ENCODE measurements around the gene STXBP3.

Gene STXBP3

DNA sequence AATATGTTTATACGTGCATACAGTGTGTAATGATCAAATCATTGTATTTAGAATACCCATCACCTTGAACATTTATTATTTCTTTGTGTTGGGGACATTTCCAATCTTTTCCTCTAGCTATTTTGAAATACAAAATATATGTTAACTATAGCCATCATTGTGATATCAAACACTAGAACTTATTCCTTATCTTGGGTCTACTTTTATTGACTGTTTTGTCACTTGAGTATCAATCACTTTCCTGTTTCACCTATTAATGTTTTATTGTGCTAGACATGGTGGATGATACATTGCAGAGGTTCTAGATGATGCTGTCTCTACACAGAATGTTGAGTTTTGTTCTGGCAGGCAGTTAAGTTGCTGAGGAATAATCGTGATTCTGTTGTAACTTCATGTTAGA is 45.9 kb downstream of the STXBP3 start:
- Mint-ChIP-seq H3K27ac (no peak overlapping the region), H3K4me3 (no peak overlapping the region), H3K36me3 (ENCODE audit: insufficient read depth) (peaks cover 70% of the 10 kb centered on the region), H3K4me1 (ENCODE audit: low read depth in 2 of 2) (peaks cover 1 to 3% of the 10 kb centered on the region in 2 donors), H3K27me3 (no peaks in the 10 kb centered on the region), H3K9me3 (peaks cover 0 to 1% of the 10 kb centered on the region in 2 donors)
- DNase-seq (no peak), ATAC-seq (replicated peaks) (no peak)

DNA sequence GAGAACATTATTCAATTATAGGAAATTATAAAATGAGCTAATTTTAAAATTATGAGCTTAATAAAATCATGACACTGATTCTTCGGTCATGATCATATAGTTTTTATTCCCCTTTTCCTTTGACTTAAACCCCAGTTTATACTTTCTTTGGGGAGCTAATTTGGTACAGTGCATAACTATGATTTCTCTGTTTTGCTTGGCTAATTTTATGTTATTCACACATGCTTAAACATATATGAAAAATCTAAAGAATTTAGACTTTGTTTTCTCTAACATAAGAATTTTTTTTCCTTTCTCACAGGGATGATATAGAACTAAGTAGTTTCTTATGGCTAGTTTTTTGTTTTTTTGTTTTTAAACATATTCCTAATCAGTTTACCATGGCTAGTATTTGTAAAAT is 52.5 kb downstream of the STXBP3 start:
- Mint-ChIP-seq H3K4me3 (no peak overlapping the region), H3K27ac (no peak overlapping the region), H3K4me1 (ENCODE audit: low read depth in 2 of 2) (no peaks in the 10 kb centered on the region), H3K36me3 (ENCODE audit: insufficient read depth) (peaks cover 74% of the 10 kb centered on the region), H3K27me3 (no peaks in the 10 kb centered on the region), H3K9me3 (no peaks in the 10 kb centered on the region)
- no peak for DNase-seq
- no peak for ATAC-seq (replicated peaks)

DNA sequence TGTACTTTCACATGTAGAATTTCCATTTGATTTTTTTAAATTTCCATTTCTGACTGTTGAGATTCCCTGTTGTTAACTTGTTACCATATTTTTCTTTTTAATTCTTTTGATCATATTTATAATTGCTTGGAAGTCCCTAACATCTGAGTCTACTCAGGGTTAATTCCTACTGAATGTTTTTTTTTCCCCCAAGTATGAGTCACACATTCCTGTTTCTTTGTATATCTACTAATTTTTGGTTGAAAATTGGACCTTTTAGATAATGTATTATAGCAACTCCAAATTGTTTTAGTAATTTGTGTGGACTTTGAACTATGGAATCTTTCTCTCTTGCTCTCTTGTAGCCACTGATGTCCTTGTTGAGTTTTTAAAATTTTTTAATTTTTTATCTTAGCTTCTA is 54.6 kb downstream of the STXBP3 start:
- ATAC-seq (replicated peaks) (no peak), DNase-seq (no peak)
- Mint-ChIP-seq H3K27me3 (no peaks in the 10 kb centered on the region), H3K27ac (peak overlapping the region; percentile 11 to 44), H3K4me3 (no peak overlapping the region), H3K9me3 (no peaks in the 10 kb centered on the region), H3K36me3 (ENCODE audit: insufficient read depth) (peaks cover 79% of the 10 kb centered on the region), H3K4me1 (ENCODE audit: low read depth in 2 of 2) (no peaks in the 10 kb centered on the region)

DNA sequence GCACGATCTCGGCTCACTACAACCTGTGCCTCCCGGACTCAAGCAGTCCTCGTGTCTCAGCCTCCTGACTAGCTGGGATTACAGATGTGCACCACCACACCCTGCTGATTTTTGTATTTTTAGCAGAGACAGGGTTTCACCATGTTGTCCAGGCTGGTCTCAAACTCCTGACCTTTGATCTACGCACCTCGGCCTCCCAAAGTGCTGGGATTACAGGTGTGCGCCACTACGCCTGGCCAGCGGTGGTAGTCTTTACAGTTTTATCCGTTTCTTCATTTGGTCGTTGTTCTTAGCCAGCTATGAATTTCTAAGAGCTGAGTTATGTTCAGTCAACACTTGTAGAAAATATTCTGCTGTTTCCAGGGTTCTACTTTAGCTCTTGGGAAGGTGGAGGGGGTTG is 57.1 kb downstream of the STXBP3 start:
- H3K4me3 Mint-ChIP-seq, result no peak overlapping the region

DNA sequence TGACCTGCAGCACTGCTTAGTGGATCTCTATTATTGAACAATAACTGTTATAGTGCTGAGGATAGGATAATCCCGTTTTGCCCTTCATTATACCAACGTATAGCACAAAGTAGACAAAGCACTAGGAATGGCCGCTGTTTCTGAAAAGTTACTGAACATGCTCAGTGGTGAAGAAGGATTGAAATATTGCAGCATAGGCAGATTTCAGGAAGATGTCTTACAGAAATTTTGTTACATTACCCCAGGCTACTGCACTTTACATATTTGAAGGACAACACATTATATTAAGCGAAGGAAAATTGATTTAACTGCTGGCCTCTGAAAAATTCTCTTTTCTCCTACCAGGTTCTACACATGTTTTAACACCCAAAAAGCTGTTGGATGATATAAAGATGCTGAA is 62.0 kb downstream of the STXBP3 start:
- H3K4me1 Mint-ChIP-seq (ENCODE audit: low read depth in 2 of 2), result no peaks in the 10 kb centered on the region
- H3K36me3 Mint-ChIP-seq (ENCODE audit: insufficient read depth), result peaks cover 61% of the 10 kb centered on the region
- no peaks in the 10 kb centered on the region for H3K9me3 Mint-ChIP-seq
- ATAC-seq (replicated peaks) (no peak), DNase-seq (no peak)
- H3K27ac Mint-ChIP-seq, result no peak overlapping the region
- no peaks in the 10 kb centered on the region for H3K27me3 Mint-ChIP-seq
- no peak overlapping the region for H3K4me3 Mint-ChIP-seq

More for the DNA sequence above, 57.1 kb downstream of the STXBP3 start:
- H3K36me3 Mint-ChIP-seq (ENCODE audit: insufficient read depth), result peaks cover 77% of the 10 kb centered on the region
- DNase-seq (no peak), ATAC-seq (replicated peaks) (no peak)
- no peaks in the 10 kb centered on the region for H3K27me3 Mint-ChIP-seq
- no peaks in the 10 kb centered on the region for H3K4me1 Mint-ChIP-seq (ENCODE audit: low read depth in 2 of 2)
- no peaks in the 10 kb centered on the region for H3K9me3 Mint-ChIP-seq
- H3K27ac Mint-ChIP-seq, result peak overlapping the region in 1 of 2 donors; percentile 8

DNA sequence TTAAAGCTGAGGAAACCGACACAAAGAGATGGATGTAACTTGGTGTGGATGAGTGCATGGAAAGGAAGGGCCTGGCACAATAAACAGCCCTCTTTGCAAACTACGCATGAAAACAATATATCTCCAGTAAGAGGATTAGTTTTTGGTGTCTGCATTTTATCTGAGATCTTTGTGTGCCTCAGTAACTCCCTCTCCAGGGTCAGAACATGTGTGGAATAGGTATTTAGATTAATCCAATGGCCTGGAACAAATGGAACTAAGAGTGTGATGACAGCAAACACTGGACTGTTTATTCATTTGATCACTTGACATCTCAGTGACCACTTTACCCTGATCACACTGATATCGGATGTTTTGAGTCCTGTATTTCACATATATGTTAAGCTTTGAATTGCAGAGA is 65.1 kb downstream of the STXBP3 start:
- Mint-ChIP-seq H3K9me3 (no peaks in the 10 kb centered on the region), H3K4me1 (ENCODE audit: low read depth in 2 of 2) (no peaks in the 10 kb centered on the region), H3K27ac (no peak overlapping the region), H3K4me3 (no peak overlapping the region), H3K27me3 (no peaks in the 10 kb centered on the region), H3K36me3 (ENCODE audit: insufficient read depth) (peaks cover 35% of the 10 kb centered on the region)
- ATAC-seq (replicated peaks), result no peak
- no peak for DNase-seq

DNA sequence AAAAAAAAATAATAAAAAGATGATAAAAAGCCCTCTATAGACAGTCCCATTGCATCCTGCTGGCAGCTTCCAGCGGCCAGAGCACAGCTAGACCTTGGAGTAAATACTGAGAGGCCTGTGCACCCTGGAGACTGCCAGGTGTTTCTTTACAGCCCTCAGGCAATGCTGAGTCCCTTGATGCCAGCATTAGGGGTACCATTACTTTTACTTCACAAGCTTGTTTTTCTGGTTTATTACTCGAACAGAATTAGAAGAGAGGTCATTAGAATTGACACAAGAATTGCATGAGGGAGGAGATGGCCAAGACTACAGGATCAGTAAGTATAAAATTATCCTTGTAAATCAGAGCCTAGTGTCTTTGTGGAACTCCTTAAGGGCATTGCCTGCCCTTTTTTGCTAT is 66.9 kb downstream of the STXBP3 start:
- DNase-seq, result no peak
- Mint-ChIP-seq H3K4me1 (ENCODE audit: low read depth in 2 of 2) (no peaks in the 10 kb centered on the region), H3K4me3 (no peak overlapping the region), H3K27me3 (no peaks in the 10 kb centered on the region), H3K36me3 (ENCODE audit: insufficient read depth) (peaks cover 18% of the 10 kb centered on the region), H3K9me3 (no peaks in the 10 kb centered on the region), H3K27ac (no peak overlapping the region)
- no peak for ATAC-seq (replicated peaks)

DNA sequence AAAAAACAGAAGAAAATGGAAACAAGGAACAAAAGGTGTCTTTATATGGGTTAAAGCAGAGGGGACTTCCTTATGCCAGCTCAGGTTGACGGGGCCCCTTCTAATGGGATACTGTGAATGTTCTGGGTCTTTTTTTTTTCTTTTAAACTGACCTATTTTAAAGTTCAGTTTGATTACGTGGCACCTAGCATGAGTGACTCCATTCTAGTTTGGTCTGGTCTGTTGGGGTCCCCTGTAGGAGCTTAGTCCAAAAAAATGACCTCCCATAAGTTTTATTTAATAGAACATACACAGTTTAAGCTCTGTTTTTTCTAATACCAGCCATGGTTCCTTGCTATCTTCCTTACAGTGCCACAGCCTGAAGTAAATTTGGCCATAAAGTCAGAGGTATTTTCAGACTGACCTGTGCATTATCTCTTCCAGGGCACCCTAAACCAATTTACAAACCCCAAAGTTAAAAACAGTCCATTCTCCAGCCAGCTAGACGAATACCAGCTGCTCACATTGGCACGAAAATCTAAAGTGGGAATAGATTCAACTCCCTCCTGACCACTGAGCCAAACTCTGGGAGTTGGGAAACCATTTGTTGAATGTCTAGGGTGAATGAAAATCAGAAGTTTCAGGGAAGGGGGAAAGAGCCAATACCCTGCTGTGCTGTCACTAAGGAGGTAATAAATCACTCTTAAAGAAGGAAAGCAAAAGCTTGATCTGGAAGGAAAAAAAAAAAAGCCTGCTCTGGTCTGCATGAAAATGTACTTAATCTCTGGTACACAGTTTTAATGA is 68.1 kb downstream of the STXBP3 start:
- no peak for DNase-seq
- peaks cover 0 to under 1% of the 10 kb centered on the region in 2 donors for H3K27me3 Mint-ChIP-seq
- no peak overlapping the region for H3K27ac Mint-ChIP-seq
- peaks cover 8% of the 10 kb centered on the region for H3K36me3 Mint-ChIP-seq (ENCODE audit: insufficient read depth)
- no peaks in the 10 kb centered on the region for H3K4me1 Mint-ChIP-seq (ENCODE audit: low read depth in 2 of 2)
- no peaks in the 10 kb centered on the region for H3K9me3 Mint-ChIP-seq
- ATAC-seq (replicated peaks), result no peak
- H3K4me3 Mint-ChIP-seq, result no peak overlapping the region

DNA sequence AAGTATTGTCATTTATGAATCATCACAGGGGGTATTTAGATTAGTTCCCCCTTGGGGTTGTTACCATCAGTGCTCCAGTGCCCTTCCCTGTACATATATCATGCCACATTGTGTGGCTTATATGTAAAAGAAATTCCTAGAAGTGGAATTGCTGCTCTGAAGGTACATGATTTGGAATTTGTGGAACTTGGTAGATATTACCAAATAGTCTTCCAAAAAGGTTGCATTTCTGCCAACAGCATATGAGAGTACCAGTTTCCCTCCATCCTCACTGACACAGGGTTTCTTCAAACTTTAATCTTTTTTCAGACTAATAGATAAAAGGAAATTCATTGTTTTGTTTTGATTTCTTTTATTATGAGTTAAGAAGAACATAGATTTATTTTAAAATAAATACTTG is 69.1 kb downstream of the STXBP3 start:
- H3K36me3 Mint-ChIP-seq (ENCODE audit: insufficient read depth), result peaks cover 6% of the 10 kb centered on the region
- H3K27me3 Mint-ChIP-seq, result peaks cover 0 to 8% of the 10 kb centered on the region in 2 donors
- H3K27ac Mint-ChIP-seq, result no peak overlapping the region
- DNase-seq, result no peak
- no peak for ATAC-seq (replicated peaks)
- no peaks in the 10 kb centered on the region for H3K9me3 Mint-ChIP-seq
- H3K4me3 Mint-ChIP-seq, result no peak overlapping the region
- no peaks in the 10 kb centered on the region for H3K4me1 Mint-ChIP-seq (ENCODE audit: low read depth in 2 of 2)

DNA sequence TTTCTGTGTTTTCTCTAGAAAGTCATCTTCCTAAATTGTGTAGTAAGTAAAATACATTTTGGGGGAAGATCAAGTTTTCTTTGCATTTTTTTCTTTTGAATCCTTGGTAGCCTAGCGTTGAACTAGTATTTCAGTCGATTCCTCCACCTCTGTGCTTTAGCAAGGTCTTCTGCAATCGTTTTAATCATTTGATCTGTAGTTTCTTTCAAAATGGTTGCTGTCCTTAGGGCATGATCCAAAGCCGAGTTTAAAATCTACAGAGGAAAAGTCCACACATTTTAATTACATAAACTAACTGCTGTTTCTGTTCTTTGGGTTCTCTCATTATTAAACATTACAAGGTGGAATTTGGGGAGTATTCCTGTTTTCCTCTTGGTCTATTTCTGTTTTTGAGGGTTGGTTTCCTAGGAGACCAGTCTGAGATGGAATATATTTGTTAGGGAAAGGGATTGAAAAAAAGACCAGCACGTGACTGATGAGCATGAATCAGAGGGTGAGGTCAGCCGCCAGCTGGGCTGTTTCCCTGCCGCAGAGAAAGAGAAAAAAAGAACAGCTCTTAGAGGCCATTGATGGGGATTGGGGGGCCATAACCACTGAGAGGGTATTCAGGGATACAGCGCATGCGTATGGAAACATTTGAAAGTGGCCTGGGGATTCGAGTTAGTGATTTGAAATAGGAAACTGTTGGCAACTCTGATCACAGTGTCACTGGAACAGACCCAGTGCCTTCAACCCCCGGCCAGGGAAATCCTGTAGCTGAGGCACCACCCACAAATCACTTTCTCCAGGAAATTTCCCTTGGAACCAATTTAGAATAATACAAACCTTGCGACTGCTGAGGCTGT is 69.8 kb downstream of the STXBP3 start:
- H3K36me3 Mint-ChIP-seq (ENCODE audit: insufficient read depth), result peaks cover 2% of the 10 kb centered on the region
- ATAC-seq (replicated peaks) (no peak), DNase-seq (no peak)
- H3K4me3 Mint-ChIP-seq, result no peak overlapping the region
- peaks cover 0 to 8% of the 10 kb centered on the region in 2 donors for H3K27me3 Mint-ChIP-seq
- H3K4me1 Mint-ChIP-seq (ENCODE audit: low read depth in 2 of 2), result no peaks in the 10 kb centered on the region
- no peaks in the 10 kb centered on the region for H3K9me3 Mint-ChIP-seq
- H3K27ac Mint-ChIP-seq, result no peak overlapping the region

DNA sequence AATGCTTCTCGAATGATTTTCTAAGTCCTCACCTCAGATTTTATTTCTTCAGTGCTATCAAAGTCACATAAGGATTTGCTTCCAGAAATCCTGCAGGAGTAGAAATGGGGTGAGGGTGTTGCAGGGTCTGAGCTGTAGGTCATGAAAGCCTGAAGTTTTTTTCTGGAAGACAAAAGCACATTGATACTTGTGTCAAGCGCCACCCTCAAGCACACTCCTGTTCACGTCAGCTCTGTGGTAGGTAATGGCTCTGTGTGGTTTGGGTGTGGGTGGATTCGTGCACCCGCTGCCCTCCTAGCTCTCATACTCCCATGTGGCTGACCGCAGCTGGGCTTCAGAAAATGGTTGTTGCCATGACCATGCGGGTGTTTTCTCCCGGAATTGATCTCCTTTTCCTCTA is 70.5 kb downstream of the STXBP3 start:
- H3K27ac Mint-ChIP-seq, result no peak overlapping the region

DNA sequence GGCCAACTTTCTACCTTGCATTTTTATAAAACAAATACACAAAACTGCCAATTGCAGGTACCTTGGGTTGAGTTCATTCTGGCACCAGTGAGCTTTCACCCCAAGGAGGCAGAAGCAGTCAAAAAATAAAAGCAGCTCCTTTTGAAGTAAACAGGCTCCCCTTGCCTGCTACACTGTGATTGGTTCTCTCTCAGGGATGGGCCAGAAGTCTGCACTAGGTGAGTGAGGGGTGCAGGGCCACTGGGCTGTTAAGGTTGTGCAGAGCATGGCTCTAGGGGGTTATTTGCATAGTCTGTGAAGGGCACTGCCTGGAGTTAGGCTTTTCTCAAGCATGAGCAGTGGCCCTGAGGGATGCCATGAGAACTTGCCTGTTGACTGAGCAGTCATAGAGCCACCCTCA is 71.3 kb downstream of the STXBP3 start:
- H3K4me3 Mint-ChIP-seq, result no peak overlapping the region
- no peak for DNase-seq
- no peak overlapping the region for H3K27ac Mint-ChIP-seq
- H3K36me3 Mint-ChIP-seq (ENCODE audit: insufficient read depth), result no peaks in the 10 kb centered on the region
- no peaks in the 10 kb centered on the region for H3K9me3 Mint-ChIP-seq
- H3K27me3 Mint-ChIP-seq, result peaks cover 0 to 22% of the 10 kb centered on the region in 2 donors
- no peaks in the 10 kb centered on the region for H3K4me1 Mint-ChIP-seq (ENCODE audit: low read depth in 2 of 2)
- no peak for ATAC-seq (replicated peaks)

More for the DNA sequence above, 70.5 kb downstream of the STXBP3 start:
- Mint-ChIP-seq H3K36me3 (ENCODE audit: insufficient read depth) (no peaks in the 10 kb centered on the region), H3K27me3 (peaks cover 0 to 14% of the 10 kb centered on the region in 2 donors), H3K4me1 (ENCODE audit: low read depth in 2 of 2) (no peaks in the 10 kb centered on the region), H3K9me3 (no peaks in the 10 kb centered on the region), H3K4me3 (no peak overlapping the region)
- ATAC-seq (replicated peaks) (no peak), DNase-seq (no peak)

DNA sequence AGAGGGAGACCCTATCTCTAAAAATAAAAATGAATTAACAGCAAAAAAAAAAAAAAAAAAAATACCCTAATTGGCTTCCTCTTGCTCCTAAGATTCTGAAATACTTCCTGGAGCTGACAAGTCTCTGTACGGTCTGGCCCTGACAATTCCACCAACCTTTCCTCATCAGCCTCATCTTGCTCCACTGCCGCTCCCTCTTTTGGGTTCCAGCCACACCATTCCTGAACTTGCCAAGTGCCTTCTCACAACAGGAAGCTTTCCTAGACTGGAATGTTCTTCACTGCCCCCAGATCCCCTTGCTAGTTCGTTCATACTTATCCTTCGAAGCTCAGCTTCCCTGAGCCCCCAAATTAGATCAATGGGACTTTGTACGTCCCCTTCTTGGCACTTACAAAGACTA is 73.4 kb downstream of the STXBP3 start:
- H3K36me3 Mint-ChIP-seq (ENCODE audit: insufficient read depth), result no peaks in the 10 kb centered on the region
- no peak overlapping the region for H3K4me3 Mint-ChIP-seq
- no peaks in the 10 kb centered on the region for H3K4me1 Mint-ChIP-seq (ENCODE audit: low read depth in 2 of 2)
- DNase-seq, result no peak
- no peaks in the 10 kb centered on the region for H3K9me3 Mint-ChIP-seq
- no peak overlapping the region for H3K27ac Mint-ChIP-seq
- no peak for ATAC-seq (replicated peaks)
- peaks cover 0 to 27% of the 10 kb centered on the region in 2 donors for H3K27me3 Mint-ChIP-seq

DNA sequence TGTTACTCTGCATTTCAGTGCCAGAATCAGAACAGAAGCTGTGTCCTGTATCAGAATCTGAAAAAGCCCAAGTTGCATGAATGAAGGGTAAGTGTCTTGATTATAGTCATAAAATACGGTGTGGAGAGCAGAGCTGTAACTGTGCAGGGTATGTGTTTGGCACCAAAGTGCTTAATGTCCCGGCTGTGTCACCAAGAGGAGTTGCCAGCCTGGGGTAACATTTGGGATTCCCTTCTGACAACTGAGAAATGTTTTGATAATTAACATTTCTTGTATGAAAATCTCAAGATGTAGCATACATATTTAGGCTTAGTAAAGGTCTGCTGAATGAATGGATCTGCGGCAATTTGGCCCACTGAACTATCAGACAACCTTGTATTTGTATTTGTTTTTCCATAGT is 77.2 kb downstream of the STXBP3 start:
- H3K4me1 Mint-ChIP-seq (ENCODE audit: low read depth in 2 of 2), result no peaks in the 10 kb centered on the region
- H3K27me3 Mint-ChIP-seq, result peaks cover 0 to 27% of the 10 kb centered on the region in 2 donors
- no peak overlapping the region for H3K27ac Mint-ChIP-seq
- DNase-seq (no peak), ATAC-seq (replicated peaks) (no peak)
- no peaks in the 10 kb centered on the region for H3K9me3 Mint-ChIP-seq
- H3K4me3 Mint-ChIP-seq, result no peak overlapping the region
- no peaks in the 10 kb centered on the region for H3K36me3 Mint-ChIP-seq (ENCODE audit: insufficient read depth)
